Stomach smooth muscle (tissue), 2 donors: ENCODE results near the gene SET.

Source experiments
- H3K27ac ChIP-seq: one replicate; pipeline ENCODE4 v1.7.0; 2013; ENCODE audit warnings: mild to moderate bottlenecking, low read length, inconsistent platforms
- H3K27me3 ChIP-seq, 2 donors: one replicate each; pipeline ENCODE4 v1.7.0; 2013; ENCODE audit warnings: low read length in 2 of 2; ENCODE audit not compliant: insufficient read depth in 2 of 2, control insufficient read depth in 1 of 2
- H3K36me3 ChIP-seq, 2 donors: one replicate each; pipeline ENCODE4 v1.7.0; 2013; ENCODE audit warnings: low read length in 2 of 2; ENCODE audit not compliant: control insufficient read depth in 2 of 2, insufficient read depth in 2 of 2
- H3K4me1 ChIP-seq: one replicate; pipeline ENCODE4 v1.7.0; 2013; ENCODE audit warnings: low read length; ENCODE audit not compliant: control insufficient read depth, insufficient read depth
- H3K4me3 ChIP-seq, 2 donors: one replicate each; pipeline ENCODE4 v1.7.0; 2013; ENCODE audit warnings: low read length in 2 of 2
- H3K9ac ChIP-seq, 2 donors: one replicate each; pipeline ENCODE4 v1.7.0; 2013; ENCODE audit warnings: low read length in 2 of 2, mild to moderate bottlenecking in 1 of 2
- H3K9me3 ChIP-seq, 2 donors: one replicate each; pipeline ENCODE4 v1.7.0; 2013; ENCODE audit warnings: low read length in 2 of 2; ENCODE audit not compliant: control insufficient read depth in 2 of 2
- donor health status: healthy.
- donor health status: Pancreatic carcinoma.

The SET gene

GRCh38 chr9:128731691-128732090 is 42.7 kb downstream of the SET start:
- no peaks in the 10 kb centered on the region for H3K9me3 ChIP-seq
- H3K9ac ChIP-seq = no peak overlapping the region
- no peak overlapping the region for H3K4me3 ChIP-seq
- no peak overlapping the region for H3K27ac ChIP-seq
- no peaks in the 10 kb centered on the region for H3K27me3 ChIP-seq
- H3K36me3 ChIP-seq = peaks cover 15 to 19% of the 10 kb centered on the region in 2 donors
- no peaks in the 10 kb centered on the region for H3K4me1 ChIP-seq

GRCh38 chr9:128732576-128732975 is 43.6 kb downstream of the SET start:
- Histone ChIP-seq H3K9ac (no peak overlapping the region), H3K27me3 (no peaks in the 10 kb centered on the region), H3K4me3 (no peak overlapping the region), H3K9me3 (no peaks in the 10 kb centered on the region), H3K4me1 (no peaks in the 10 kb centered on the region), H3K36me3 (peaks cover 15 to 26% of the 10 kb centered on the region in 2 donors), H3K27ac (no peak overlapping the region)

- Histone ChIP-seq H3K4me1 (no peaks in the 10 kb centered on the region), H3K27me3 (no peaks in the 10 kb centered on the region), H3K9me3 (no peaks in the 10 kb centered on the region), H3K4me3 (no peak overlapping the region), H3K27ac (peak overlapping the region; percentile 24), H3K36me3 (peaks cover 15 to 26% of the 10 kb centered on the region in 2 donors), H3K9ac (peak overlapping the region in 1 of 2 donors; percentile 51)
Observed at GRCh38 chr9:128733256-128733655, 44.2 kb downstream of the SET start.

- no peak overlapping the region for H3K27ac ChIP-seq
- no peaks in the 10 kb centered on the region for H3K4me1 ChIP-seq
- H3K27me3 ChIP-seq = no peaks in the 10 kb centered on the region
- H3K9me3 ChIP-seq = no peaks in the 10 kb centered on the region
- H3K9ac ChIP-seq = no peak overlapping the region
- H3K36me3 ChIP-seq = peaks cover 23 to 33% of the 10 kb centered on the region in 2 donors
- no peak overlapping the region for H3K4me3 ChIP-seq
Observed at GRCh38 chr9:128735373-128735772, 46.4 kb downstream of the SET start.

GRCh38 chr9:128742401-128742800 is 53.4 kb downstream of the SET start:
- Histone ChIP-seq H3K9me3 (no peaks in the 10 kb centered on the region), H3K4me1 (no peaks in the 10 kb centered on the region), H3K4me3 (no peak overlapping the region), H3K9ac (no peak overlapping the region), H3K27ac (no peak overlapping the region), H3K27me3 (no peaks in the 10 kb centered on the region), H3K36me3 (peaks cover 28 to 33% of the 10 kb centered on the region in 2 donors)

- Histone ChIP-seq H3K4me1 (no peaks in the 10 kb centered on the region), H3K27ac (no peak overlapping the region), H3K4me3 (no peak overlapping the region), H3K9ac (no peak overlapping the region), H3K9me3 (no peaks in the 10 kb centered on the region), H3K36me3 (peaks cover 28 to 32% of the 10 kb centered on the region in 2 donors), H3K27me3 (no peaks in the 10 kb centered on the region)
Observed at GRCh38 chr9:128743421-128743820, 54.4 kb downstream of the SET start.
